Kidney (tissue), 14 donors: ENCODE data around the gene CTSC. TPM values are rescaled to one million over a fixed set of nuclear protein-coding genes. Genes with fewer than 3 reads are reported as not detected.

Experiments
- DNase-seq, 5 donors: peaks; one replicate each; pipeline ENCODE4 v3.0.0-alpha.2; 2013 to 2020
- FAIRE-seq: peaks from 2 replicates; lab custom pipeline; 2012; peaks lifted over from hg19 to GRCh38; lab: Jason Lieb, UNC
- H3K27ac ChIP-seq, 2 donors: one replicate each; pipeline ENCODE4 v1.7.0; 2013; ENCODE audit warnings: low read depth in 2 of 2, low read length in 2 of 2, inconsistent platforms in 1 of 2
- H3K27me3 ChIP-seq: one replicate; pipeline ENCODE4 v1.7.1; 2013; ENCODE audit warnings: low read length, inconsistent platforms; ENCODE audit not compliant: control insufficient read depth, insufficient read depth
- H3K36me3 ChIP-seq, 3 donors: one replicate each; pipeline versions ENCODE4 v1.7.0 to v1.7.1; 2013; ENCODE audit warnings: low read length in 3 of 3, control low read depth in 1 of 3, inconsistent platforms in 1 of 3; ENCODE audit not compliant: insufficient read depth in 3 of 3, control insufficient read depth in 2 of 3
- H3K4me1 ChIP-seq, 3 donors: one replicate each; pipeline versions ENCODE4 v1.7.0 to v1.7.1; 2013; ENCODE audit warnings: low read length in 3 of 3, inconsistent platforms in 1 of 3, low read depth in 1 of 3; ENCODE audit not compliant: control insufficient read depth in 2 of 3, insufficient read depth in 2 of 3
- H3K4me3 ChIP-seq, 3 donors: one replicate each; pipeline versions ENCODE4 v1.7.0 to v1.8.1; 2013; ENCODE audit warnings: low read length in 3 of 3, control low read depth in 1 of 3, inconsistent platforms in 1 of 3
- H3K9ac ChIP-seq, 3 donors: one replicate each; pipeline versions ENCODE4 v1.7.0 to v1.7.1; 2013; ENCODE audit warnings: low read length in 3 of 3, control low read depth in 1 of 3, inconsistent platforms in 1 of 3
- H3K9me3 ChIP-seq, 3 donors: one replicate each; pipeline versions ENCODE4 v1.7.0 to v1.7.1; 2013; ENCODE audit warnings: low read length in 3 of 3, control low read depth in 1 of 3, inconsistent platforms in 1 of 3; ENCODE audit not compliant: control insufficient read depth in 2 of 3, insufficient read depth in 1 of 3
- CTCF ChIP-seq: IDR thresholded peaks from 3 replicates; pipeline ENCODE4 v1.5.1; 2012; ENCODE audit warnings: mild to moderate bottlenecking, moderate library complexity, borderline replicate concordance; ENCODE audit not compliant: insufficient read depth; ENCODE audit errors: extremely low read depth
- intact Hi-C: fragments of 100-400 bp; cut with DNase I; formaldehyde crosslinking; loops from one replicate; pipeline ENCODE4 v1.11.1; 2022
- polyA plus RNA-seq: library from polyadenylated mRNA; stranded (reverse); fragments of 350-450 nt; fragmentation: Illumina TruSeq; extraction: RNeasy Lipid Tissue Mini Kit (QIAGEN cat#74804); gene quantifications from one replicate; pipeline ENCODE4 v1.2.3, GENCODE V29; 2014; ENCODE audit warnings: low read depth, low replicate concordance; ENCODE audit not compliant: insufficient read depth
- total RNA-seq: library from RNA; stranded (reverse); fragmentation: NEBNext Ultra II Directional; extraction: Animal tissue kit (Norgen Biotek cat#: 25700); gene quantifications from one replicate; pipeline ENCODE4 v1.2.1, GENCODE V29; 2021
- donor health status: control.
- donor health status: control.
- donor health status: control.
- donor health status: control.
- donor health status: control.
- donor health status: DM: yes; HTN: yes; CAD: no.
- donor health status: Normal renal cell carcinoma (clear cell type).

The CTSC gene
- total and polyA plus RNA-seq, 2 donors from 2014 or later = 187 to 191 TPM

GRCh38 chr11:88259431-88259830 is 78.1 kb downstream of the CTSC start:
- intact Hi-C loops = no loop called here

GRCh38 chr11:88252208-88252607 is 85.3 kb downstream of the CTSC start:
- DNase-seq = no peak
- Histone ChIP-seq H3K27me3 (no peaks in the 10 kb centered on the region), H3K4me1 (no peaks in the 10 kb centered on the region), H3K27ac (no peak overlapping the region), H3K4me3 (no peak overlapping the region), H3K9ac (no peak overlapping the region), H3K9me3 (peaks cover 0 to 5% (median 0%) of the 10 kb centered on the region in 3 donors), H3K36me3 (no peaks in the 10 kb centered on the region)
- FAIRE-seq = no peak
- intact Hi-C loops = no loop called here
- no peak for TF ChIP-seq CTCF

More at GRCh38 chr11:88259431-88259830, 78.1 kb downstream of the CTSC start:
- Histone ChIP-seq H3K4me1 (no peaks in the 10 kb centered on the region), H3K36me3 (no peaks in the 10 kb centered on the region), H3K27me3 (no peaks in the 10 kb centered on the region), H3K4me3 (no peak overlapping the region), H3K9me3 (peaks cover 0 to 26% (median 7%) of the 10 kb centered on the region in 3 donors), H3K9ac (no peak overlapping the region), H3K27ac (no peak overlapping the region)
- no peak for DNase-seq
- no peak for TF ChIP-seq CTCF
- FAIRE-seq = no peak

GRCh38 chr11:88250566-88251242 is 86.8 kb downstream of the CTSC start:
- no peak for TF ChIP-seq CTCF
- no peak overlapping the region for H3K27ac ChIP-seq
- H3K27me3 ChIP-seq = no peaks in the 10 kb centered on the region
- H3K36me3 ChIP-seq = no peaks in the 10 kb centered on the region
- intact Hi-C loops = no loop called here
- H3K4me1 ChIP-seq = no peaks in the 10 kb centered on the region
- DNase-seq (no peak), FAIRE-seq (no peak)
- no peak overlapping the region for H3K9ac ChIP-seq
- H3K4me3 ChIP-seq = no peak overlapping the region
- peaks cover 0 to 2% (median 0%) of the 10 kb centered on the region in 3 donors for H3K9me3 ChIP-seq
